ENCODE data around the gene ZIC1. TPM values are rescaled to one million over a fixed set of nuclear protein-coding genes. Genes with fewer than 3 reads are reported as not detected.

The ZIC1 gene
- total RNA-seq (ENCODE audit: unreplicated experiment), result not detected
- long read RNA-seq, result 0 reads

DNA sequence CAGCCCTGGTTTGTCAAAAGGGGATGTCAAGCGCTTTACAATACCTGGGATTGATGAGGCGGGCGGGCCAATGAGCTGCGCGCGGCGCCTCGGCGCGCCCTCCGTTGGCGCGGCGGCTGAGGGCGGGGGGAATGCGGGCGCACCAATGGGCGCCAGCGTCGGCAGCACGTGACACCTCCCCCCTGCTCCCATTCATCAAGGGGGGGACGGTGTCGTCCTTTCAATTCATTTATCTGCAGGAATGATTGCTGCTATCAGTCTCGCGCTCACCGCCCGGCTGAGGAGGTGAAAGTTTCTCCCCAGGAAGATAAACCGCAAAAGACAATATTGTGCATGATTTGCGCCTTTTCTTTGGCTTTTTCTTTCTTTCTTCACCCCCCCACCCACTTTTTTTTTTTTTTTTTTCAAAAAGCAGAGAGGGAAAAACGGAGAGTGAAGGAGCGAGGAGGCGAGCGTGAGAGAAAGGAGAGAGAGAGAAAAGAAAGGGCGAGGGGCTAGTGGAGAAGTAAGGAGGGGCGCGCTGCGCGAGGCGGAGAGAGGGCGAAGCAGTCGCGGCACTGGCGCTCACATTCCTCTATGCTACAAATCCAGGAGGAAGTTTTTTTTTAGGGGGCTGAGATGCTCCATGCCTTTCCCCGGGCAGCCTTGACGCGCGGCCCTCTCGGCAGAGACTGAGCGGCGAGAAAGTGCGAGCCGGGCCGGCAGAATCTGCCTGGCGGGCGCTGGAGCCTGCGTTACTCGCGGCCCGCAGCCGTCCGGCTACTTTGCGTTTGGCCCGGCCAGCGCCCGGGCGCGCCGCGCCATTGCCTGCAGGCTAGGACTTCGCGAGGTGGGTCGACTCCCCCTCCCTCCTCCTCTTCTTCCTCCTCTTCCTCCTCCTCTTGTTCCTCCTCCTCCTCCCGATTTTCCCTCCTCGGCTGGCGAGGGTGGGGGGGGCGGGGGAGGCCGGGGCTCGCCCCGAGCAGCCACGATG lies at the start of gene ZIC1:
Gene ZIC1, plus strand, starts transcription at position 223 of the 973 bp plus-strand sequence. Its CDS starts 748 bp downstream, at position 971.
- TF ChIP-seq, protein P1, sequence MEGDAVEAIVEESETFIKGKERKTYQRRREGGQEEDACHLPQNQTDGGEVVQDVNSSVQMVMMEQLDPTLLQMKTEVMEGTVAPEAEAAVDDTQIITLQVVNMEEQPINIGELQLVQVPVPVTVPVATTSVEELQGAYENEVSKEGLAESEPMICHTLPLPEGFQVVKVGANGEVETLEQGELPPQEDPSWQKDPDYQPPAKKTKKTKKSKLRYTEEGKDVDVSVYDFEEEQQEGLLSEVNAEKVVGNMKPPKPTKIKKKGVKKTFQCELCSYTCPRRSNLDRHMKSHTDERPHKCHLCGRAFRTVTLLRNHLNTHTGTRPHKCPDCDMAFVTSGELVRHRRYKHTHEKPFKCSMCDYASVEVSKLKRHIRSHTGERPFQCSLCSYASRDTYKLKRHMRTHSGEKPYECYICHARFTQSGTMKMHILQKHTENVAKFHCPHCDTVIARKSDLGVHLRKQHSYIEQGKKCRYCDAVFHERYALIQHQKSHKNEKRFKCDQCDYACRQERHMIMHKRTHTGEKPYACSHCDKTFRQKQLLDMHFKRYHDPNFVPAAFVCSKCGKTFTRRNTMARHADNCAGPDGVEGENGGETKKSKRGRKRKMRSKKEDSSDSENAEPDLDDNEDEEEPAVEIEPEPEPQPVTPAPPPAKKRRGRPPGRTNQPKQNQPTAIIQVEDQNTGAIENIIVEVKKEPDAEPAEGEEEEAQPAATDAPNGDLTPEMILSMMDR (IDR thresholded peaks at IDR 0.05; ENCODE audit: partially characterized antibody, unreplicated experiment), result no peak
- DNase-seq, result no peak
- peaks cover 64% of the 10 kb centered on the region for H3K27me3 Mint-ChIP-seq (ENCODE audit: unreplicated experiment)
- H3K4me1 Mint-ChIP-seq (ENCODE audit: low read depth, unreplicated experiment), result peaks cover 11% of the 10 kb centered on the region
- no peak within 1 kb of the TSS for H3K27ac Mint-ChIP-seq (ENCODE audit: unreplicated experiment)
- no peaks in the 10 kb centered on the region for H3K36me3 Mint-ChIP-seq (ENCODE audit: unreplicated experiment)
- H3K4me3 Mint-ChIP-seq (ENCODE audit: unreplicated experiment), result peak within 1 kb of the TSS; percentile 68
- peaks cover 37% of the 10 kb centered on the region for H3K9me3 Mint-ChIP-seq (ENCODE audit: unreplicated experiment)

DNA sequence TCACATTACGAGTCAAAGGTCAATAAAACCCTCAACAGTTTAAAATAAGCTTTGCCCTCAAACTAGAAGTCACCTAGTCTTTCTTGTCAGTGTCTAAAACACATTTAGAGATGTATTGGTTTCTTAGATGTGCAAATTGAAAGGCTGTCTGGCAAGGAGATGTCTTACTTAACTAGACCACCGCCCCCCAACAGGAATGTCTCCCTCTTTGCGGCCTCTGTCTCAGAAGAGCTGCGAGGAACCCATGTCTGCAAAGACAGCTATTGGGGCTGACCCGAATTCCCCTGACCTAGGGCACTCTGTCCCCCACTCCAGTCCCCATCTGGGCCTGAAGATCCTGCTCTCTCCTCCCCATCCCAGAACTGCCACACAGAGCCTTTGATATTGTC lies 49.1 kb upstream of the ZIC1 start:
- H3K27me3 Mint-ChIP-seq (ENCODE audit: unreplicated experiment), result peaks cover 46% of the 10 kb centered on the region
- no peak for DNase-seq
- H3K9me3 Mint-ChIP-seq (ENCODE audit: unreplicated experiment), result peaks cover 13% of the 10 kb centered on the region
- H3K36me3 Mint-ChIP-seq (ENCODE audit: unreplicated experiment), result no peaks in the 10 kb centered on the region
- peak overlapping the region; percentile 56 for H3K4me3 Mint-ChIP-seq (ENCODE audit: unreplicated experiment)
- TF ChIP-seq, protein P1 (IDR thresholded peaks at IDR 0.05; ENCODE audit: partially characterized antibody, unreplicated experiment), result no peak
- peaks cover 12% of the 10 kb centered on the region for H3K4me1 Mint-ChIP-seq (ENCODE audit: low read depth, unreplicated experiment)
- no peak overlapping the region for H3K27ac Mint-ChIP-seq (ENCODE audit: unreplicated experiment)

DNA sequence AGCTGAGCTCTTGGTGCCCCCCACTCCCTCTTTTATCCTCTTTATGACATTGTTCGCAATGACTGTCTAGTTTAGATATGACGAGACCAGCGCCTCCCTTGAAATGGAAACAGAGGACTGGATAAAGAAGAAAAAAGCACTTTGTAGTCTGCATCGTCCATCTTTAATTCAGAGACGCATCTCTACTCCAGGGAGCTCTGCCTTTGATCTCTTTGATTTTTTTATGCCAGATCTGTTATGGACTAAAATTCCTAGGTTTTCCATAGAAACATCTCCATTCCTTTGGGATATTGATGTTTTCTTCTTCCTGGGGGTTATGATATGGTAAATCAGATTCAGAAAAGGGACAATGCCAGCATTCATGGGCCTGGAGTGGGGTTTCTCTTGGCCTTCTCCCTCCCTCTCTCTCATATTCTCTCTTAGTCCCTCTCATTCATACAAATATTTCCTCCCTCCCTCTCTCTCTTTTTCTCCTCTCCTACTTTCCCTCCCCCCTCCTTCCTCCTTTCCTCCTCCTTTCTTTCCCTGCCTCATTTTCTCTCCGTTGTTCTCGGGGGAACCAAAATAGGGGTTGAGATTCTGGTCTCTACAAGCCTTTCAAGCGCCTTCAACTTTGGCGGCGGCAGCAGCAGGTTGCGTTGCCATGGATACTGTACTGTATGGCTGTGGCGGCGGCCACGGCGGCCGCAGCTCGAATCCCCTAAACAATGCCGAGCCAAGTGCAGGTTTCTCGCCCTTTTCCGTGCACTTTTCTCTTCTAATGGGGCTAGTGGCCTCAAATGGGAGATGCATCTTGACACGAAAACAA lies 48.3 kb upstream of the ZIC1 start:
- TF ChIP-seq, protein P1 (IDR thresholded peaks at IDR 0.05; ENCODE audit: partially characterized antibody, unreplicated experiment), result no peak
- DNase-seq, result peak; percentile 44
- H3K36me3 Mint-ChIP-seq (ENCODE audit: unreplicated experiment), result no peaks in the 10 kb centered on the region
- no peak overlapping the region for H3K4me3 Mint-ChIP-seq (ENCODE audit: unreplicated experiment)
- peaks cover 10% of the 10 kb centered on the region for H3K9me3 Mint-ChIP-seq (ENCODE audit: unreplicated experiment)
- no peak overlapping the region for H3K27ac Mint-ChIP-seq (ENCODE audit: unreplicated experiment)
- H3K27me3 Mint-ChIP-seq (ENCODE audit: unreplicated experiment), result peaks cover 47% of the 10 kb centered on the region
- H3K4me1 Mint-ChIP-seq (ENCODE audit: low read depth, unreplicated experiment), result peaks cover 9% of the 10 kb centered on the region

DNA sequence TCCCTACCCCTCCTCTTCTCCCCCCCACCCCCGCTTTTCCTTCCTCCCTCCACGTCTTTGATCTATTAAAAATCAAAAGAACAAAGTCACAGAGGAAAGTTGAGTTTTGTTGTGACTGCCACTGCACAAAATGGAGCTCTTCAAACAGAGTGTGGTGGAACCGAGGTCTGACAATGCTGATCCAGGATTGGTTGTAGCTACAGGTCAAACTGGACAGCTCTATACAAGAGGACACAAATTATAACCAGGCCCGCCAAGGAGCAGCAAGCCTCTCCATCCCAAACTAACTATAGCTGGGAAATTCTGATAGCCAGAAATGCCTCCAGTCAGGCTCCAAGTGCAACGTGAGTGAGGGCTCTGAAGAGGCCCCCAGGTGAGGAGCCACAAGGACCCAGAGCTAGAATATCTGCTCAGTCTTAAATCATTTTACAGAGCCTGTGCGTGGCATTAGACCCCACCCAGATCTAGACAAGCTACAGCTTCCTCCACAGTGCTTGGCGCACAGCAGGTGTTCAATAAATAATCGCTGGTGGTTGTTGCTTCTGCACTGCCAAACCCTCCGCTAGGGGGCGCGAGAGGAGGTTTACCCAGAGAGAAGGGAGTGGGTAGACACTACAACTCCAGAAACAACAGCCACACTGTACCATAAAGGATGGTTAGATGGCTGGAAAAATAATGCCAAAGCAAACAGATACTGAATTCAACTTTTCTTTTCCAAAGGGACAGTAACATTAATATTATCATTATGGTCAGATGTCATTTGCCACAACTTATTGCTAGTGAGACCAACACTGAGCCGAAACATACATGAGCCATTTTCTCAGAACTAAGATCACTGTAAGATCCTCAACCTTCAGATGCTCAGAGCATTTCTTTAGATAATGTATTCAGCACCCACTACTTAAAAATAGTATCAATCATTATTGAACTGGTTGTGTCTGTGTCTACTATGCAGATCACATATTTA lies 47.4 kb upstream of the ZIC1 start:
- TF ChIP-seq, protein P1 (IDR thresholded peaks at IDR 0.05; ENCODE audit: partially characterized antibody, unreplicated experiment), result peak; percentile 97
- Mint-ChIP-seq H3K27me3 (ENCODE audit: unreplicated experiment) (peaks cover 40% of the 10 kb centered on the region), H3K9me3 (ENCODE audit: unreplicated experiment) (peaks cover 8% of the 10 kb centered on the region), H3K4me3 (ENCODE audit: unreplicated experiment) (no peak overlapping the region), H3K36me3 (ENCODE audit: unreplicated experiment) (no peaks in the 10 kb centered on the region), H3K4me1 (ENCODE audit: low read depth, unreplicated experiment) (peaks cover 9% of the 10 kb centered on the region), H3K27ac (ENCODE audit: unreplicated experiment) (no peak overlapping the region)
- DNase-seq, result peak; percentile 86

Measured in glutamatergic neuron (in vitro differentiated cells).